Measurements from ENCODE around the gene KBTBD4. TPM values are rescaled to one million over a fixed set of nuclear protein-coding genes. Genes with fewer than 3 reads are reported as not detected.
"Not testable (repeated sequence)": the region's sequence is repeated elsewhere in the genome, so short reads cannot be mapped to it uniquely, and the experiment has no call there.

The KBTBD4 gene
- total RNA-seq, 1 experiment from 2014 or later = 15.9 TPM

DNA sequence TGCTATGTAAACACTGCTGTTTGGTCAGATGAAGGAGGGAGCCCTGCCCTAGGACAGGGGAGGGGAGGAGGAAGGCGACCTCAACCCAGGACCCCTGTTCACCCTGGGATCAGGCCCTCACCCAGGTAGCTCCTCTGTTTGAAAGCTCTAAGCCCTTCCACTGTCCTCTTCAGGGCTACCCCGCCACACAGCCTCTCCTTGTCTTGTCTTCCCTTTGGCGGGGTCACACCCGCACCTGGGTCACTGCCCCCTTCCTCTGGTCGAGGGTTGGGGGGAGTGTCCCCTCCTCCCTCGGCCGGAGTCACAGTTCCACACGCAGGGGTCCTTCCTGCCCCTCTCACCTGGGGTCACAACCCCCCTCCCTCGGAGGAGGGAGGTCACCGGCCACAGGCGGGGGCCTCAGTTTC is 13.8 kb downstream of the KBTBD4 start:
- Histone ChIP-seq H3K23me2 (ENCODE audit: insufficient read length, low read depth, low read length, poor library complexity, severe bottlenecking) (no peaks in the 10 kb centered on the region), H2AFZ (ENCODE audit: low read length) (no peak overlapping the region), H4K20me1 (ENCODE audit: control insufficient read depth, insufficient read depth, insufficient read length) (no peaks in the 10 kb centered on the region), H3K14ac (ENCODE audit: insufficient read depth, low read length) (peak overlapping the region; percentile 33), H2BK5ac (ENCODE audit: insufficient read length, low read length) (no peak overlapping the region), H4K5ac (ENCODE audit: insufficient read length, low read depth, low read length) (no peak overlapping the region), H3K23ac (ENCODE audit: insufficient read length, low read depth, low read length) (no peak overlapping the region), H3K4me1 (ENCODE audit: insufficient read depth, low read length) (no peaks in the 10 kb centered on the region), H3T11ph (ENCODE audit: low read length) (no peak overlapping the region), H3K4me2 (ENCODE audit: insufficient read depth, insufficient read length, low read length) (peak overlapping the region; percentile 53), H3K79me1 (ENCODE audit: insufficient read depth, low read depth, low read length, poor library complexity, severe bottlenecking) (peaks cover 3% of the 10 kb centered on the region), H3K9ac (ENCODE audit: extremely low read depth, insufficient read length, low read length) (peak overlapping the region; percentile 45), H2BK120ac (ENCODE audit: low read depth, low read length, poor library complexity, severe bottlenecking) (no peak overlapping the region), H2BK20ac (ENCODE audit: low read depth, low read length, poor library complexity, severe bottlenecking) (no peak overlapping the region), H2AK5ac (ENCODE audit: insufficient read length, low read length) (no peak overlapping the region), H4K91ac (ENCODE audit: insufficient read length, low read depth, low read length) (no peak overlapping the region), H3K27me3 (ENCODE audit: insufficient read depth, low read length) (no peaks in the 10 kb centered on the region), H3K4ac (ENCODE audit: low read depth, low read length) (no peak overlapping the region), H3K79me2 (ENCODE audit: insufficient read depth, low read length) (no peaks in the 10 kb centered on the region; the same call in 1 of the 2 replicates), H3K56ac (ENCODE audit: insufficient read length, low read depth, low read length) (no peak overlapping the region), H2BK12ac (ENCODE audit: insufficient read length, low read depth, low read length) (no peak overlapping the region), H3K27ac (ENCODE audit: insufficient read length, low read depth, low read length) (no peak overlapping the region), H3K9me3 (ENCODE audit: control insufficient read depth, low read depth, low read length) (no peaks in the 10 kb centered on the region), H3K18ac (ENCODE audit: insufficient read length, low read depth, low read length) (peak overlapping the region; percentile 79), H2BK15ac (ENCODE audit: low read depth, low read length) (no peak overlapping the region), H4K8ac (replicated peaks; ENCODE audit: insufficient read length, low read depth, low read length) (no peak overlapping the region)
- H3K4me1 Mint-ChIP-seq = peaks cover 8 to 10% of the 10 kb centered on the region in 2 experiments
- no CpG with 5 or more reads among the region's 11 CpGs for WGBS (ENCODE audit: extremely low coverage, insufficient read length, low lambda C conversion rate)
- H3K36me3 Mint-ChIP-seq (ENCODE audit: insufficient read depth in 1 of 3, low read depth in 3 of 3) = peaks cover 3 to 18% (median 11%) of the 10 kb centered on the region in 3 experiments; a peak in 5 of 7 replicates
- TF ChIP-seq, protein P1, sequence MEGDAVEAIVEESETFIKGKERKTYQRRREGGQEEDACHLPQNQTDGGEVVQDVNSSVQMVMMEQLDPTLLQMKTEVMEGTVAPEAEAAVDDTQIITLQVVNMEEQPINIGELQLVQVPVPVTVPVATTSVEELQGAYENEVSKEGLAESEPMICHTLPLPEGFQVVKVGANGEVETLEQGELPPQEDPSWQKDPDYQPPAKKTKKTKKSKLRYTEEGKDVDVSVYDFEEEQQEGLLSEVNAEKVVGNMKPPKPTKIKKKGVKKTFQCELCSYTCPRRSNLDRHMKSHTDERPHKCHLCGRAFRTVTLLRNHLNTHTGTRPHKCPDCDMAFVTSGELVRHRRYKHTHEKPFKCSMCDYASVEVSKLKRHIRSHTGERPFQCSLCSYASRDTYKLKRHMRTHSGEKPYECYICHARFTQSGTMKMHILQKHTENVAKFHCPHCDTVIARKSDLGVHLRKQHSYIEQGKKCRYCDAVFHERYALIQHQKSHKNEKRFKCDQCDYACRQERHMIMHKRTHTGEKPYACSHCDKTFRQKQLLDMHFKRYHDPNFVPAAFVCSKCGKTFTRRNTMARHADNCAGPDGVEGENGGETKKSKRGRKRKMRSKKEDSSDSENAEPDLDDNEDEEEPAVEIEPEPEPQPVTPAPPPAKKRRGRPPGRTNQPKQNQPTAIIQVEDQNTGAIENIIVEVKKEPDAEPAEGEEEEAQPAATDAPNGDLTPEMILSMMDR (conservative IDR thresholded peaks at IDR 0.05) = no peak
- no peak for DNase-seq
- H3K4me3 Mint-ChIP-seq = peak overlapping the region; percentile 80 to 91
- H3K27me3 Mint-ChIP-seq (ENCODE audit: low read depth) = no peaks in the 10 kb centered on the region
- peak overlapping the region in 1 of 3 experiments; percentile 89; a peak in 1 of 7 replicates for H3K27ac Mint-ChIP-seq
- H3K9me3 Mint-ChIP-seq = no peaks in the 10 kb centered on the region

DNA sequence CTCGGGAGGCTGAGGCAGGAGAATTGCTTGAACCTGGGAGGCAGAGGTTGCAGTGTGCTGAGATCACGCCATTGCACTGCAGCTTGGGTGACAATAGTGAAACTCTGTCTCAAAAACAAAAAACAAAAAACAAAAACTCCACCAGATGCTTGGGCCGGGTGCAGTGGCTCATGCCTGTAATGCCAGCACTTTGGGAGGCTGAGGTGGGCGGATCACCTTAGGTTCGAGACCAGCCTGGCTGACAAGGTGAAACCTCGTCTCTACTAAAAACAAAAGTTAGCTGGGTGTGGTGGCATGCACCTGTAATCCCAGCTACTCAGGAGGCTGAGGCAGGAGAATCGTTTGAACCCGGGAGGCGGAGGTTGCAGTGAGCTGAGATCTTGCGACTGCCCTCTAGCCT is 14.4 kb downstream of the KBTBD4 start:
- H3K23me2 ChIP-seq (ENCODE audit: insufficient read length, low read depth, low read length, poor library complexity, severe bottlenecking); H3K27me3 ChIP-seq (ENCODE audit: insufficient read depth, low read length); H3K56ac ChIP-seq (ENCODE audit: insufficient read length, low read depth, low read length); H3K4ac ChIP-seq (ENCODE audit: low read depth, low read length); H3K14ac ChIP-seq (ENCODE audit: insufficient read depth, low read length); H2BK12ac ChIP-seq (ENCODE audit: insufficient read length, low read depth, low read length); H3K79me1 ChIP-seq (ENCODE audit: insufficient read depth, low read depth, low read length, poor library complexity, severe bottlenecking); H3K23ac ChIP-seq (ENCODE audit: insufficient read length, low read depth, low read length); H4K20me1 ChIP-seq (ENCODE audit: control insufficient read depth, insufficient read depth, insufficient read length); H2AK5ac ChIP-seq (ENCODE audit: insufficient read length, low read length); H3T11ph ChIP-seq (ENCODE audit: low read length); H3K27me3 Mint-ChIP-seq (ENCODE audit: low read depth); H3K27ac ChIP-seq (ENCODE audit: insufficient read length, low read depth, low read length); H2BK120ac ChIP-seq (ENCODE audit: low read depth, low read length, poor library complexity, severe bottlenecking); H3K18ac ChIP-seq (ENCODE audit: insufficient read length, low read depth, low read length); H2BK20ac ChIP-seq (ENCODE audit: low read depth, low read length, poor library complexity, severe bottlenecking); H3K4me1 Mint-ChIP-seq; H4K91ac ChIP-seq (ENCODE audit: insufficient read length, low read depth, low read length); H3K4me1 ChIP-seq (ENCODE audit: insufficient read depth, low read length); H3K9me3 ChIP-seq (ENCODE audit: control insufficient read depth, low read depth, low read length); H3K4me2 ChIP-seq (ENCODE audit: insufficient read depth, insufficient read length, low read length); H2AFZ ChIP-seq (ENCODE audit: low read length); H4K8ac ChIP-seq (replicated peaks; ENCODE audit: insufficient read length, low read depth, low read length); H3K27ac Mint-ChIP-seq; DNase-seq; H3K9me3 Mint-ChIP-seq; H3K79me2 ChIP-seq (ENCODE audit: insufficient read depth, low read length); H2BK15ac ChIP-seq (ENCODE audit: low read depth, low read length); H2BK5ac ChIP-seq (ENCODE audit: insufficient read length, low read length); H3K9ac ChIP-seq (ENCODE audit: extremely low read depth, insufficient read length, low read length); H4K5ac ChIP-seq (ENCODE audit: insufficient read length, low read depth, low read length): not testable (repeated sequence)
- peak overlapping the region; percentile 42 to 91; a peak in 3 of 5 replicates for H3K4me3 Mint-ChIP-seq
- WGBS (ENCODE audit: extremely low coverage, insufficient read length, low lambda C conversion rate) = no CpG with 5 or more reads among the region's 10 CpGs
- peaks cover 0 to 13% (median 6%) of the 10 kb centered on the region in 3 experiments; a peak in 5 of 7 replicates for H3K36me3 Mint-ChIP-seq (ENCODE audit: insufficient read depth in 1 of 3, low read depth in 3 of 3)
